Endothelial cell of umbilical vein (primary cell): Measurements from ENCODE around the gene ALDH1L2.

Source experiments
- CTCF ChIP-seq, 2 donors: IDR thresholded peaks; 1 replicate in 1 of 2; 2 replicates in 1 of 2; pipeline ENCODE4 v1.5.1; 2011; ENCODE audit warnings: low read length in 2 of 2, mild to moderate bottlenecking in 2 of 2, moderate library complexity in 2 of 2, control low read depth in 1 of 2, inconsistent platforms in 1 of 2, low read depth in 1 of 2; ENCODE audit not compliant: insufficient read depth in 1 of 2; ENCODE audit errors: extremely low read depth in 1 of 2
- POLR2A ChIP-seq: IDR thresholded peaks from 2 replicates; pipeline ENCODE4 v1.6.1; 2012; ENCODE audit warnings: low read depth, mild to moderate bottlenecking, control low read depth, low read length

DNA sequence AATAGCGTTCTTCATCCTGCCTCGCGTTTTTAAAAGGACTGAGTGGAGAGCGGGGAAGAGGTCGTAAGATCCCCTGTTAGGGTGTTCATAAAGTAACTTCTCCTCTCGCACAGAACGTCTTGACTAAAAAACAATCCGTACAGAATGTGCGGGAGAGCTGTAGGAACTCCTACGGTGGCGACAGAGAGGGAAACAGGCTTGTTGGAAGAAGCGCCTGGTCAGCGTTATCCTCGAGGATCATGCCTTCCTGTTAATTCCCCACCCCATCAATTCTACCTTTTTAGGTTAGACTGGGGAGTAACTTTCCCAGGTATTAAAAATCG is 22.9 kb upstream of the ALDH1L2 start:
- TF ChIP-seq POLR2A (no peak), CTCF (IDR thresholded peaks at IDR 0.05; ENCODE audit: extremely low read depth in 1 of 2, insufficient read depth in 1 of 2, low read depth in 1 of 2, low read length in 2 of 2) (no peak)
